ENCODE measurements around the gene MT3. TPM values are rescaled to one million over a fixed set of nuclear protein-coding genes. Genes with fewer than 3 reads are reported as not detected.

MT3 gene
- total and polyA plus RNA-seq, 2 experiments from 2014 or later = not detected

GRCh38 chr16:56594292-56594619 is 4.9 kb downstream of the MT3 start:
- Histone ChIP-seq H2AFZ (no peak overlapping the region), H3K27ac (ENCODE audit: low read depth) (no peak overlapping the region), H3K4me2 (no peak overlapping the region), H3K9me2 (ENCODE audit: insufficient read depth) (no peaks in the 10 kb centered on the region), H4K20me1 (replicated peaks; ENCODE audit: insufficient read depth) (no peaks in the 10 kb centered on the region), H3K27me3 (ENCODE audit: insufficient read depth) (peaks cover 46% of the 10 kb centered on the region), H3F3A (replicated peaks; ENCODE audit: low read depth) (no peaks in the 10 kb centered on the region), H3K36me3 (ENCODE audit: insufficient read depth) (no peaks in the 10 kb centered on the region), H3K4me1 (ENCODE audit: insufficient read depth) (no peaks in the 10 kb centered on the region), H3K79me2 (replicated peaks; ENCODE audit: insufficient read depth) (no peaks in the 10 kb centered on the region), H3K4me3 (no peak overlapping the region)
- Mint-ChIP-seq H3K27ac (no peak overlapping the region), H3K36me3 (ENCODE audit: low read depth) (no peaks in the 10 kb centered on the region), H3K4me3 (no peak overlapping the region), H3K27me3 (ENCODE audit: insufficient read depth, low read depth, poor library complexity) (peaks cover 32% of the 10 kb centered on the region), H3K9me3 (no peaks in the 10 kb centered on the region), H3K4me1 (peaks cover 7% of the 10 kb centered on the region)
- TF ChIP-seq JUNB (IDR thresholded peaks at IDR 0.05; ENCODE audit: unreplicated experiment) (no peak), EZH2 (IDR thresholded peaks at IDR 0.05; ENCODE audit: low read depth, unreplicated experiment) (no peak), ZNF462 (CRISPR knock-in tag; IDR thresholded peaks at IDR 0.05) (no peak), ZNF331 (CRISPR knock-in tag; IDR thresholded peaks at IDR 0.05; ENCODE audit: low read depth) (no peak), CREB1 (CRISPR knock-in tag; IDR thresholded peaks at IDR 0.05; ENCODE audit: low read depth) (no peak), POLR2AphosphoS5 (IDR thresholded peaks at IDR 0.05; ENCODE audit: low read depth) (no peak), ZNF114 (CRISPR knock-in tag; IDR thresholded peaks at IDR 0.05) (no peak), REST (IDR thresholded peaks at IDR 0.05; ENCODE audit: unreplicated experiment) (no peak)
- no peak for ATAC-seq
- DNase-seq (ENCODE audit: low spot score) = no peak

All from GM23338 (cell line).